ENCODE data around the gene ZDBF2. TPM values are rescaled to one million over a fixed set of nuclear protein-coding genes. Genes with fewer than 3 reads are reported as not detected.

ZDBF2 gene
- total and polyA plus RNA-seq, 9 of the 15 experiments (the other 6 are each of a cell fraction or from before 2014, with no cell fraction given): 0.01 to 0.04 (median 0.03) TPM; not detected in 3

DNA sequence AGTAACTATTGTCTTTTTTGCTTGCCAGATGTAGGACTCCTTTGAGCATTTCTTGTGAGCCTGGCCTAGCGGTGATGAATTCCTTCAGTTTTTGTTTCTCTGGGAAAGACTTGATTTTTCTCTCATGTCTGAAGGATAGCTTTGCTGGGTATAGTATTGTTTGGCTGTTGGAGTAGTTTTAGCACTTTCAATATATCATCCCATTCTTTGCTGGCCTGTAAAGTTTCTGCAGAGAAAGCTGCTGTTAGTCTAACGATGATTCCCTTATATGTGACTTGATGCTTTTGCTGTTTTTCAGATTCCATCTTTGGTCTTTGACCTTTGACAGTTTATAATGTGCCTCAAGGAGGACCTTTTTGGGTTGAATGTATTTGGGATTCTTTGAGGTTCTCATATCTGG is 12.7 kb downstream of the ZDBF2 start (continued):
- TF ChIP-seq ZBTB40 (IDR thresholded peaks at IDR 0.05) (no peak), ZBTB40 (CRISPR knock-in tag; IDR thresholded peaks at IDR 0.05) (no peak)

Measured in K562 (cell line).